ENCODE data around the gene RARA. TPM values are rescaled to one million over a fixed set of nuclear protein-coding genes. Genes with fewer than 3 reads are reported as not detected.

Gene RARA
- total and polyA plus RNA-seq, 7 experiments from 2014 or later: 6.7 to 115 (median 42.9) TPM

GRCh38 chr17:40268141-40268712 is 40.8 kb upstream of the RARA start:
- Histone ChIP-seq H3K4me3 (ENCODE audit: low read length) (no peak overlapping the region), H3K27ac (ENCODE audit: low read depth, low read length) (no peak overlapping the region), H3K4me1 (ENCODE audit: control insufficient read depth in 2 of 2, insufficient read depth in 2 of 2, low read length in 2 of 2) (no peaks in the 10 kb centered on the region), H3K9me3 (ENCODE audit: control insufficient read depth in 2 of 3, low read length in 3 of 3) (no peaks in the 10 kb centered on the region), H3K27me3 (ENCODE audit: control insufficient read depth in 2 of 2, insufficient read depth in 2 of 2, low read length in 2 of 2) (no peaks in the 10 kb centered on the region), H3K36me3 (ENCODE audit: control insufficient read depth in 2 of 3, insufficient read depth in 3 of 3, low read length in 3 of 3) (peaks cover 12 to 65% (median 12%) of the 10 kb centered on the region in 3 experiments)
- no peak for ATAC-seq
- H3K4me3 Mint-ChIP-seq: no peak overlapping the region
- no peaks in the 10 kb centered on the region for H3K27me3 Mint-ChIP-seq
- peaks cover 0 to 2% (median 0%) of the 10 kb centered on the region in 7 donors for H3K4me1 Mint-ChIP-seq
- intact Hi-C loops (cut with micrococcal nuclease): no loop called here
- no peak overlapping the region for H3K27ac Mint-ChIP-seq
- no peak for DNase-seq
- no peaks in the 10 kb centered on the region for H3K9me3 Mint-ChIP-seq
- POLR2A ChIA-PET: no interaction called here
- peaks cover 0 to 17% (median 6%) of the 10 kb centered on the region in 5 donors for H3K36me3 Mint-ChIP-seq
- CTCF ChIA-PET: no interaction called here

GRCh38 chr17:40278414-40278813 is 30.6 kb upstream of the RARA start:
- Histone ChIP-seq H3K27me3 (ENCODE audit: control insufficient read depth in 2 of 2, insufficient read depth in 2 of 2, low read length in 2 of 2) (no peaks in the 10 kb centered on the region), H3K4me1 (ENCODE audit: control insufficient read depth in 2 of 2, insufficient read depth in 2 of 2, low read length in 2 of 2) (peaks cover 0 to 3% of the 10 kb centered on the region in 2 donors), H3K36me3 (ENCODE audit: control insufficient read depth in 2 of 3, insufficient read depth in 3 of 3, low read length in 3 of 3) (peaks cover 14 to 81% (median 17%) of the 10 kb centered on the region in 3 experiments), H3K4me3 (ENCODE audit: low read length) (no peak overlapping the region), H3K9me3 (ENCODE audit: control insufficient read depth in 2 of 3, low read length in 3 of 3) (no peaks in the 10 kb centered on the region), H3K27ac (ENCODE audit: low read depth, low read length) (no peak overlapping the region)
- CTCF ChIA-PET: no interaction called here
- intact Hi-C loops (cut with micrococcal nuclease): no loop called here
- no peaks in the 10 kb centered on the region for H3K27me3 Mint-ChIP-seq
- DNase-seq (no peak), ATAC-seq (no peak)
- H3K27ac Mint-ChIP-seq: peak overlapping the region in 3 of 9 donors; percentile 11 to 30 (median 27)
- POLR2A ChIA-PET: no interaction called here
- H3K9me3 Mint-ChIP-seq: peaks cover 0 to 1% (median 0%) of the 10 kb centered on the region in 11 donors
- peaks cover 4 to 56% (median 29%) of the 10 kb centered on the region in 5 donors for H3K36me3 Mint-ChIP-seq
- peaks cover 0 to 20% (median 0%) of the 10 kb centered on the region in 7 donors for H3K4me1 Mint-ChIP-seq
- no peak overlapping the region for H3K4me3 Mint-ChIP-seq

DNA sequence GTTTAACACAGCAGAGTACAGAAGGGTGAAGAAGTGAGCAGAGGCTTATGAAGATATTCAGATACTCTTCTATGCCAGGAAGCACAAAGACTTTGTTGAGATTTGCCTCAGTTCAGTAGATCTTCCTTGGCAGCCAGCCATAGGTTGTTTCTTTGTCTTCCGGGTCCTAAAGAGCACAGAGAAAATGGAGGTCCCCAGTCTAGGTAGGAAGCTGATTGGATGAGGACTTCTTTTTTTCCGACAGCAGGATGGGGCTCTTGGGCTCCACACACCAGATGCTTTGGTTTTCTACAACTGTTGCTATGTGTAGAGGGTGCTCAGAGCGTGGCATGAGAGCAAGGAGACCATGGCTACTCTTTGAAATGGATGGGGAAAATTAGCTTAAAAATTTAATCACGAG is 29.6 kb upstream of the RARA start:
- no peak overlapping the region for H3K27ac ChIP-seq (ENCODE audit: low read depth, low read length)
- POLR2A ChIA-PET: no interaction called here
- no peak overlapping the region for H3K4me3 Mint-ChIP-seq

GRCh38 chr17:40281663-40282062 is 27.3 kb upstream of the RARA start:
- H3K27me3 Mint-ChIP-seq: no peaks in the 10 kb centered on the region
- no peaks in the 10 kb centered on the region for H3K9me3 ChIP-seq (ENCODE audit: control insufficient read depth in 2 of 3, low read length in 3 of 3)
- H3K36me3 Mint-ChIP-seq: peaks cover 4 to 40% (median 21%) of the 10 kb centered on the region in 5 donors
- no peaks in the 10 kb centered on the region for H3K27me3 ChIP-seq (ENCODE audit: control insufficient read depth in 2 of 2, insufficient read depth in 2 of 2, low read length in 2 of 2)
- POLR2A ChIA-PET: no interaction called here
- H3K4me3 ChIP-seq (ENCODE audit: low read length): no peak overlapping the region
- CTCF ChIA-PET: interaction anchor here (0.8 kb wide), 1 partner anchor 9 kb away, joined by 3 read pairs; no protein-coding TSS in a partner anchor
- H3K27ac ChIP-seq (ENCODE audit: low read depth, low read length): no peak overlapping the region
- H3K36me3 ChIP-seq (ENCODE audit: control insufficient read depth in 2 of 3, insufficient read depth in 3 of 3, low read length in 3 of 3): peaks cover 8 to 50% (median 9%) of the 10 kb centered on the region in 3 experiments
- no peak overlapping the region for H3K4me3 Mint-ChIP-seq
- ATAC-seq (no peak), DNase-seq (no peak)
- peaks cover 0 to 1% (median 0%) of the 10 kb centered on the region in 11 donors for H3K9me3 Mint-ChIP-seq
- H3K4me1 ChIP-seq (ENCODE audit: control insufficient read depth in 2 of 2, insufficient read depth in 2 of 2, low read length in 2 of 2): peaks cover 0 to 11% of the 10 kb centered on the region in 2 donors
- peaks cover 0 to 28% (median 0%) of the 10 kb centered on the region in 7 donors for H3K4me1 Mint-ChIP-seq
- intact Hi-C loops (cut with micrococcal nuclease): no loop called here
- H3K27ac Mint-ChIP-seq: peak overlapping the region in 1 of 9 donors; percentile 65

More for the DNA sequence above, 29.6 kb upstream of the RARA start:
- Mint-ChIP-seq H3K27ac (peak overlapping the region in 1 of 9 donors; percentile 80), H3K36me3 (peaks cover 4 to 52% (median 27%) of the 10 kb centered on the region in 5 donors), H3K27me3 (no peaks in the 10 kb centered on the region), H3K4me1 (peaks cover 0 to 28% (median 0%) of the 10 kb centered on the region in 7 donors), H3K9me3 (peaks cover 0 to 1% (median 0%) of the 10 kb centered on the region in 11 donors)
- peaks cover 0 to 11% of the 10 kb centered on the region in 2 donors for H3K4me1 ChIP-seq (ENCODE audit: control insufficient read depth in 2 of 2, insufficient read depth in 2 of 2, low read length in 2 of 2)
- no peak overlapping the region for H3K4me3 ChIP-seq (ENCODE audit: low read length)
- CTCF ChIA-PET: no interaction called here
- no peak for DNase-seq
- H3K27me3 ChIP-seq (ENCODE audit: control insufficient read depth in 2 of 2, insufficient read depth in 2 of 2, low read length in 2 of 2): no peaks in the 10 kb centered on the region
- ATAC-seq: no peak
- H3K9me3 ChIP-seq (ENCODE audit: control insufficient read depth in 2 of 3, low read length in 3 of 3): no peaks in the 10 kb centered on the region
- intact Hi-C loops (cut with micrococcal nuclease): no loop called here
- H3K36me3 ChIP-seq (ENCODE audit: control insufficient read depth in 2 of 3, insufficient read depth in 3 of 3, low read length in 3 of 3): peaks cover 14 to 71% (median 17%) of the 10 kb centered on the region in 3 experiments

- Histone ChIP-seq H3K9me3 (ENCODE audit: control insufficient read depth in 2 of 3, low read length in 3 of 3) (no peaks in the 10 kb centered on the region), H3K4me1 (ENCODE audit: control insufficient read depth in 2 of 2, insufficient read depth in 2 of 2, low read length in 2 of 2) (peaks cover 3 to 11% of the 10 kb centered on the region in 2 donors), H3K36me3 (ENCODE audit: control insufficient read depth in 2 of 3, insufficient read depth in 3 of 3, low read length in 3 of 3) (peaks cover 1 to 31% (median 5%) of the 10 kb centered on the region in 3 experiments), H3K4me3 (ENCODE audit: low read length) (no peak overlapping the region), H3K27ac (ENCODE audit: low read depth, low read length) (peak overlapping the region; percentile 24), H3K27me3 (ENCODE audit: control insufficient read depth in 2 of 2, insufficient read depth in 2 of 2, low read length in 2 of 2) (no peaks in the 10 kb centered on the region)
- Mint-ChIP-seq H3K27me3 (no peaks in the 10 kb centered on the region), H3K4me1 (peaks cover 8 to 36% (median 15%) of the 10 kb centered on the region in 7 donors), H3K9me3 (peaks cover 0 to 4% (median 0%) of the 10 kb centered on the region in 11 donors), H3K4me3 (peak overlapping the region in 1 of 10 donors; percentile 63), H3K27ac (peak overlapping the region in 8 of 9 donors; percentile 25 to 82 (median 59)), H3K36me3 (peaks cover 4 to 26% (median 14%) of the 10 kb centered on the region in 5 donors)
- ATAC-seq: no peak
- intact Hi-C loops (cut with micrococcal nuclease): no loop called here
- ChIA-PET CTCF (interaction anchor here (0.6 to 1.1 kb wide), 2 partner anchors 93 to 163 kb away, joined by 3 to 4 read pairs; no protein-coding TSS in a partner anchor), POLR2A (interaction anchor here (0.6 to 2.1 kb wide), 2 partner anchors 65 to 85 kb away, joined by 3 to 4 read pairs; partner anchors contain the start of gene WIPF2)
- DNase-seq: no peak
Measured at GRCh38 chr17:40283662-40284061, 25.3 kb upstream of the RARA start.

DNA sequence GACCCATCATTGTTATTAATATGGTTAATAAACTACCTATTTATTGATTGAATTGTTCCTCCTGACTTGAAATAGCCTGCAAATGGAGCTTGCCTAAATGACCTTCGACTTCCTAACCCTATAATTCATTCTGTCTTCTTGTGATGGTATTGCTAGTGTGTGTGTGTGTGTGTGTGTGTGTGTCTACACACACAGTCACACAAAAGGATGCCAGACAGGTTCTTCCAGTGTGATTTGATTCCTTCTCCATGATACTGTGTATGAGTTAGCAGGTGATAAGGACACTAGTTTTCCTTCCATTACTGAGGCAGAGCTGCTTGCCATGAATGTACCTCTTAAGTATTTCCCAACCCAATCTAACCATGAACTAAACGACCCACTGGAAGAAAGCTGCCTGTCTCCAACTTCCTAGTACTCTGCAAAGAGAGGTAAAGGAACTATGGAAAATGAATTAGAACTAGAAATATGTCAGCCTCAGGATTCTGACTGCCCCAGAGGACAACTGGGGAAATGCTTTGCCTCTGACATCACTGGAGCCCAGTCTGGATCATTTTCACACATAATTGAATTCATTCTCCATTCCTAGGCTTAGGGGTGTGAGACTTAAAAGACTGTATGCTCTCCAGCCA is 24.8 kb upstream of the RARA start:
- H3K9me3 ChIP-seq (ENCODE audit: control insufficient read depth in 2 of 3, low read length in 3 of 3): no peaks in the 10 kb centered on the region
- no peak for DNase-seq
- H3K36me3 ChIP-seq (ENCODE audit: control insufficient read depth in 2 of 3, insufficient read depth in 3 of 3, low read length in 3 of 3): peaks cover 0 to 26% (median 4%) of the 10 kb centered on the region in 3 experiments
- Mint-ChIP-seq H3K4me3 (peak overlapping the region in 1 of 10 donors; percentile 7), H3K27me3 (no peaks in the 10 kb centered on the region), H3K9me3 (peaks cover 0 to 4% (median 0%) of the 10 kb centered on the region in 11 donors), H3K27ac (peak overlapping the region in 5 of 9 donors; percentile 2 to 78 (median 19)), H3K4me1 (peaks cover 8 to 39% (median 15%) of the 10 kb centered on the region in 7 donors), H3K36me3 (peaks cover 4 to 23% (median 14%) of the 10 kb centered on the region in 5 donors)
- intact Hi-C loops (cut with micrococcal nuclease): no loop called here
- POLR2A ChIA-PET: interaction anchor here (0.6 to 2.1 kb wide), 4 partner anchors 65 to 339 kb away, joined by 3 to 4 read pairs (median 3); partner anchors contain the start of gene WIPF2
- H3K27ac ChIP-seq (ENCODE audit: low read depth, low read length): no peak overlapping the region
- H3K4me1 ChIP-seq (ENCODE audit: control insufficient read depth in 2 of 2, insufficient read depth in 2 of 2, low read length in 2 of 2): peaks cover 3 to 11% of the 10 kb centered on the region in 2 donors
- CTCF ChIA-PET: interaction anchor here (0.6 to 1.1 kb wide), 4 partner anchors 70 to 163 kb away, joined by 3 to 4 read pairs (median 3); no protein-coding TSS in a partner anchor
- H3K4me3 ChIP-seq (ENCODE audit: low read length): no peak overlapping the region
- no peak for ATAC-seq
- no peaks in the 10 kb centered on the region for H3K27me3 ChIP-seq (ENCODE audit: control insufficient read depth in 2 of 2, insufficient read depth in 2 of 2, low read length in 2 of 2)

Measured in naive thymus-derived CD4-positive, alpha-beta T cell (primary cell).